IMR-90 (cell line): ENCODE results near the gene RFXANK. TPM values are rescaled to one million over a fixed set of nuclear protein-coding genes. Genes with fewer than 3 reads are reported as not detected.

Experiments used
- CHD1 ChIP-seq: IDR thresholded peaks from 2 replicates; pipeline ENCODE4 v1.6.1; 2012; ENCODE audit warnings: low read depth, low read length, improper control_type of control experiment
- FOS ChIP-seq: fragments of 150-350 bp; IDR thresholded peaks from 2 replicates; pipeline ENCODE4 v1.6.1; 2016; ENCODE audit warnings: low read depth, low read length
- MAFK ChIP-seq: IDR thresholded peaks from 2 replicates; pipeline ENCODE4 v1.6.1; 2012; ENCODE audit warnings: low read depth, low read length, improper control_type of control experiment
- NFE2L2 ChIP-seq: fragments of 150-350 bp; IDR thresholded peaks from 2 replicates; pipeline ENCODE4 v1.6.1; 2016; ENCODE audit warnings: low read depth, mild to moderate bottlenecking, low read length
- RAD21 ChIP-seq: IDR thresholded peaks from 2 replicates; pipeline ENCODE4 v1.6.1; 2012; ENCODE audit warnings: low read length, improper control_type of control experiment
- RCOR1 ChIP-seq: IDR thresholded peaks from 2 replicates; pipeline ENCODE4 v1.6.1; 2012; ENCODE audit warnings: mild to moderate bottlenecking, low read length, improper control_type of control experiment; ENCODE audit not compliant: insufficient replicate concordance
- RFX5 ChIP-seq: IDR thresholded peaks from 2 replicates; pipeline ENCODE4 v1.8.0; 2012; ENCODE audit warnings: low read depth, mild to moderate bottlenecking, low read length, moderate library complexity
- SMC3 ChIP-seq: fragments of 150-350 bp; IDR thresholded peaks from 2 replicates; pipeline ENCODE4 v1.6.1; 2016; ENCODE audit warnings: low read depth, mild to moderate bottlenecking, antibody characterized with exemption, low read length, moderate library complexity
- polyA plus RNA-seq, 3 experiments: library from polyadenylated mRNA; depleted of rRNA; stranded (reverse); fragments of >200 nt; gene quantifications; 2 replicates each; pipeline ENCODE4 v1.2.3, GENCODE V29; 2012; ENCODE audit warnings: low replicate concordance in 1 of 3
- total RNA-seq: library from RNA; depleted of rRNA; stranded (reverse); fragments of >200 nt; gene quantifications from 2 replicates; pipeline ENCODE4 v1.2.3, GENCODE V29; 2012

The RFXANK gene
- total and polyA plus RNA-seq, 2 of the 4 experiments (the other 2 are of a cell fraction) = 68.3 to 97.8 TPM

GRCh38 chr19:19185853-19186740, 6.0 kb upstream of the RFXANK start (continued):
- TF ChIP-seq FOS (no peak), SMC3 (peak; percentile 15; the same call in 1 of the 2 replicates), CHD1 (no peak), RCOR1 (no peak), MAFK (no peak), RAD21 (peak; percentile 44), NFE2L2 (no peak), RFX5 (no peak)
